Measurements from ENCODE around the gene MFRP.

Gene MFRP

GRCh38 chr11:119295178-119295577 lies 51.3 kb downstream of the MFRP start:
- DNase-seq (ENCODE audit: low read depth): no peak
- TF ChIP-seq, protein P1, sequence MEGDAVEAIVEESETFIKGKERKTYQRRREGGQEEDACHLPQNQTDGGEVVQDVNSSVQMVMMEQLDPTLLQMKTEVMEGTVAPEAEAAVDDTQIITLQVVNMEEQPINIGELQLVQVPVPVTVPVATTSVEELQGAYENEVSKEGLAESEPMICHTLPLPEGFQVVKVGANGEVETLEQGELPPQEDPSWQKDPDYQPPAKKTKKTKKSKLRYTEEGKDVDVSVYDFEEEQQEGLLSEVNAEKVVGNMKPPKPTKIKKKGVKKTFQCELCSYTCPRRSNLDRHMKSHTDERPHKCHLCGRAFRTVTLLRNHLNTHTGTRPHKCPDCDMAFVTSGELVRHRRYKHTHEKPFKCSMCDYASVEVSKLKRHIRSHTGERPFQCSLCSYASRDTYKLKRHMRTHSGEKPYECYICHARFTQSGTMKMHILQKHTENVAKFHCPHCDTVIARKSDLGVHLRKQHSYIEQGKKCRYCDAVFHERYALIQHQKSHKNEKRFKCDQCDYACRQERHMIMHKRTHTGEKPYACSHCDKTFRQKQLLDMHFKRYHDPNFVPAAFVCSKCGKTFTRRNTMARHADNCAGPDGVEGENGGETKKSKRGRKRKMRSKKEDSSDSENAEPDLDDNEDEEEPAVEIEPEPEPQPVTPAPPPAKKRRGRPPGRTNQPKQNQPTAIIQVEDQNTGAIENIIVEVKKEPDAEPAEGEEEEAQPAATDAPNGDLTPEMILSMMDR (conservative IDR thresholded peaks at IDR 0.05; ENCODE audit: low read depth, low read length): peak; percentile 21

GRCh38 chr11:119293461-119293860 lies 53.0 kb downstream of the MFRP start:
- TF ChIP-seq, protein P1 (conservative IDR thresholded peaks at IDR 0.05; ENCODE audit: low read depth, low read length): no peak
- H3K4me3 ChIP-seq (ENCODE audit: low read depth, low read length): no peak overlapping the region
- no peak for DNase-seq (ENCODE audit: low read depth)

More at GRCh38 chr11:119295178-119295577, 51.3 kb downstream of the MFRP start:
- no peak overlapping the region for H3K4me3 ChIP-seq (ENCODE audit: low read depth, low read length)

- H3K4me3 ChIP-seq (ENCODE audit: low read depth, low read length): no peak overlapping the region
- DNase-seq (ENCODE audit: low read depth): peak; percentile 7
- TF ChIP-seq, protein P1 (conservative IDR thresholded peaks at IDR 0.05; ENCODE audit: low read depth, low read length): no peak
Measured at GRCh38 chr11:119290894-119291497, 55.5 kb downstream of the MFRP start.
